BE2C (cell line): Measurements from ENCODE around the gene USP34.
"Not testable (repeated sequence)": the region's sequence is repeated elsewhere in the genome, so short reads cannot be mapped to it uniquely, and the experiment has no call there.

ENCODE experiments used
- DNase-seq: peaks from one replicate; pipeline ENCODE4 v3.0.0-alpha.2; 2020
- H3K27me3 ChIP-seq: fragments of 250-450 bp; sonication (Bioruptor Pico); 2 replicates; pipeline ENCODE4 v1.5.1; 2020; ENCODE audit warnings: mild to moderate bottlenecking
- H3K36me3 ChIP-seq: fragments of 250-450 bp; sonication (Bioruptor Pico); 2 replicates; pipeline ENCODE4 v1.5.1; 2020; ENCODE audit warnings: mild to moderate bottlenecking
- H3K4me1 ChIP-seq: fragments of 250-450 bp; sonication (Bioruptor Pico); 2 replicates; pipeline ENCODE4 v1.5.1; 2020
- H3K4me3 ChIP-seq: 2 replicates; pipeline ENCODE4 v1.5.1; 2011; ENCODE audit warnings: low read depth, low read length
- H3K9me3 ChIP-seq: fragments of 250-450 bp; sonication (Bioruptor Pico); 2 replicates; pipeline ENCODE4 v1.5.1; 2020
- CTCF ChIP-seq: IDR thresholded peaks from 2 replicates; pipeline ENCODE4 v1.5.1; 2012; ENCODE audit warnings: mild to moderate bottlenecking, low read depth, low read length

The USP34 gene

DNA sequence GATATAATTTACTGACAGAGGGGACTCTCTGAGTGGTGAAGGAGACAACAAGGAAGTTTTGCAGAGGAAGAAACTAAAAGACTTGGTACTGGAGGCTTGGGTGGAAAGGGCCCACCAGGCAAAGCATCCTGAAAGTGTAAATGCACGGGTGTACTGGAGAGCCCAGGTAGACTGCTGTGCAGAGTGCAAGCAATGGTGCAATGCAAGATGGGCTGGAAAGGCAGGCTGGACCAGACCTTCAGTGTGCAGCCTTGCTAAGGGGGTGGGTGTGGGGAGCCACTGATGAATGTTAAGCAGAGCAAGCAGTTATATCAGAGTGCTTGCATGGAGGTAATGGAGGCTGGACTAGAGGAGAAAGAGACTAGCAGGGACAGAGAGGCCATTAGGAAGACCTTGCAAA, 298.2 kb downstream of the USP34 start:
- Histone ChIP-seq H3K36me3 (no peaks in the 10 kb centered on the region), H3K9me3 (no peaks in the 10 kb centered on the region), H3K27me3 (no peaks in the 10 kb centered on the region), H3K4me1 (no peaks in the 10 kb centered on the region), H3K4me3 (no peak overlapping the region)
- no peak for TF ChIP-seq CTCF
- DNase-seq: no peak

DNA sequence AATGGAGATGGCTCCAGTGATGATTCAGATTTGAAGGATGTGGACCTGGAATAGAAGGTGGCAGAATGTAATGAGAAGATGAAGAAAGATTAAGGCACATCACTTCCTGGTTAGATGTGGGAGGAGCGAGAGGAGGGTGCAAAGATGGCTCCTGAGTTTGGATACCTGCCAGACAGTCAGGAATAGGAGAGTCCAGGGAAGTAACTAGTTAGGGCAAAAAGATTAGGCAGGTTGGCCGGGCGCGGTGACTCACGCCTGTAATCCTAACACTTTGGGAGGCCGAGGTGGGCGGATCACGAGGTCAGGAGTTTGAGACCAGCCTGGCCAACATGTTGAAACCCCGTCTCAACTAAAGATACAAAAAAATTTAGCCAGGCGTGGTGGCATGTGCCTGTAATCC, 303.3 kb downstream of the USP34 start:
- H3K27me3 ChIP-seq: no peaks in the 10 kb centered on the region

DNA sequence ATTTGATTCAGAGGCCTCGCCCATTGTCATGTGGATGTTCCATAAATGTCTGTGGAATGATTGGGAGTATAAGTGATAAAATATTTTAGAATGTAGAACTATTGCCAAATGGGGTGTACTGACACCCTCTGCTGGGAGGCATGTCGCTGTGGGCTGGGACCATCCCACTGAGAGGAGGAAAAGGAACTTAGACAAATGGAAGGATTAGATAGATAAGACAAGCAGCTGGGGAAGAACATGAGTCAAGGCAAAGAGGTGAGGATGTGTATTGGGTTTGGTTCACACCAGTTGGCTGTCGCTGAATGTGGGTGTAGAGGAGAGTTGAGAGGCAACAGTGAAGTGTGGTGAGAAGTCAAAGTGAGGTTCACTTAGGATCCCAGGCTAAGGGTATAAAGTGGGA, 304.9 kb downstream of the USP34 start:
- Histone ChIP-seq H3K27me3 (no peaks in the 10 kb centered on the region), H3K9me3 (no peaks in the 10 kb centered on the region), H3K4me1 (no peaks in the 10 kb centered on the region), H3K36me3 (no peaks in the 10 kb centered on the region), H3K4me3 (no peak overlapping the region)
- DNase-seq: no peak
- TF ChIP-seq CTCF: no peak

More for the DNA sequence above, 303.3 kb downstream of the USP34 start:
- no peaks in the 10 kb centered on the region for H3K4me1 ChIP-seq
- no peak for DNase-seq
- TF ChIP-seq CTCF: no peak
- H3K9me3 ChIP-seq: no peaks in the 10 kb centered on the region
- H3K4me3 ChIP-seq: no peak overlapping the region
- H3K36me3 ChIP-seq: no peaks in the 10 kb centered on the region

GRCh38 chr2:61165082-61165481, 305.8 kb downstream of the USP34 start:
- DNase-seq, H3K36me3 ChIP-seq, H3K4me3 ChIP-seq, H3K27me3 ChIP-seq, H3K4me1 ChIP-seq, H3K9me3 ChIP-seq: not testable (repeated sequence)

GRCh38 chr2:61162721-61163120, 308.2 kb downstream of the USP34 start:
- Histone ChIP-seq H3K27me3 (no peaks in the 10 kb centered on the region), H3K4me1 (no peaks in the 10 kb centered on the region), H3K9me3 (no peaks in the 10 kb centered on the region), H3K36me3 (no peaks in the 10 kb centered on the region), H3K4me3 (no peak overlapping the region)
- no peak for TF ChIP-seq CTCF
- no peak for DNase-seq

DNA sequence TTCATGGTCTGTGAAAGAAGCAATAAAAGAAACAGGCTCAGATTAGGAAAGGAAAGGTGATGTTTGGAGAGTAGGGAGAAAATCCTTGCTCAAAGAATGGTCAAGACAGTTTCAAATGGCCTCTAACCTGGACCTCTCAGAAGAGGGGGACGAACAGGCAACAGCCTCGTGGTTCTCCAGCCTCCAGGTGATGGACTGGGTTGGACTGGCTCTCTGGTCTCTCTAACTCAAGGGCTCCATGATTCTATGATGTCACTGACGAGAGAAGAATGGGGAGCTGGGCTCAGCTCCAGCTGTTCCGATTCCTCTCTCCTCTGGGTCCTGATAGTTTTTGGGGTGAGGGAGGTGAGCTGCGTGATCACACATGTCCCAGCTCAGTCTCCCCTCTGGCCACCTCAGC, 309.0 kb downstream of the USP34 start, which contains the start of gene C2orf74:
C2orf74 (plus strand) TSS at position 301 of the 400 bp plus-strand sequence. CDS start 327 bp downstream, outside the sequence.
- H3K36me3 ChIP-seq: no peaks in the 10 kb centered on the region
- no peaks in the 10 kb centered on the region for H3K4me1 ChIP-seq
- no peak for DNase-seq
- no peaks in the 10 kb centered on the region for H3K9me3 ChIP-seq
- no peaks in the 10 kb centered on the region for H3K27me3 ChIP-seq
- TF ChIP-seq CTCF: no peak
- no peak within 1 kb of the TSS for H3K4me3 ChIP-seq
